C4-2B (cell line): ENCODE data around the gene PAX6.

ENCODE experiments used
- ZFX ChIP-seq: fragments of 450-650 bp; IDR thresholded peaks from 2 replicates; pipeline ENCODE4 v1.6.1; 2017
- TF ChIP-seq, protein P1 (sequence below): fragments of 450-650 bp; conservative IDR thresholded peaks from 2 replicates; pipeline ENCODE4 v1.5.1; 2017; ENCODE audit warnings: mild to moderate bottlenecking

DNA sequence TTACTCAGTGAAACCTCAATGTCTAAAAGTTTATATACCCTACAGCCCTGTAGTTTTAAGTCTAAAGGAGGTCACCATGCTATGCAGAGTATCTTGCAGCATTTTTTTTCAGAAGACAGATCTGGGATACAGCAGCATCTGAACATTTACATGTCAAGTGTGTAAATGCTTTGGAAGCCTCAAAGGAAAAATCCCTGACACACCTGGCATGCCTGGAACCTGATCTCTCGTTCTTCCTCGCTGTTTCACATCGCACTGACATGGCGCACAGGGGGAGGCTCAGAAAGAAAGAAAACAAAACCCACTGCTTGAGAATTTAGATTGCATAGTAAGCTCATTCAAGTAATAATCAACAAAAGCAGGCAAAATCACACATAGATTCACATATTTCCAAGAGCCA lies 31.0 kb downstream of the PAX6 start:
- TF ChIP-seq, protein P1, sequence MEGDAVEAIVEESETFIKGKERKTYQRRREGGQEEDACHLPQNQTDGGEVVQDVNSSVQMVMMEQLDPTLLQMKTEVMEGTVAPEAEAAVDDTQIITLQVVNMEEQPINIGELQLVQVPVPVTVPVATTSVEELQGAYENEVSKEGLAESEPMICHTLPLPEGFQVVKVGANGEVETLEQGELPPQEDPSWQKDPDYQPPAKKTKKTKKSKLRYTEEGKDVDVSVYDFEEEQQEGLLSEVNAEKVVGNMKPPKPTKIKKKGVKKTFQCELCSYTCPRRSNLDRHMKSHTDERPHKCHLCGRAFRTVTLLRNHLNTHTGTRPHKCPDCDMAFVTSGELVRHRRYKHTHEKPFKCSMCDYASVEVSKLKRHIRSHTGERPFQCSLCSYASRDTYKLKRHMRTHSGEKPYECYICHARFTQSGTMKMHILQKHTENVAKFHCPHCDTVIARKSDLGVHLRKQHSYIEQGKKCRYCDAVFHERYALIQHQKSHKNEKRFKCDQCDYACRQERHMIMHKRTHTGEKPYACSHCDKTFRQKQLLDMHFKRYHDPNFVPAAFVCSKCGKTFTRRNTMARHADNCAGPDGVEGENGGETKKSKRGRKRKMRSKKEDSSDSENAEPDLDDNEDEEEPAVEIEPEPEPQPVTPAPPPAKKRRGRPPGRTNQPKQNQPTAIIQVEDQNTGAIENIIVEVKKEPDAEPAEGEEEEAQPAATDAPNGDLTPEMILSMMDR = no peak
- no peak for TF ChIP-seq ZFX
